ENCODE measurements around the gene CNNM3. TPM values are rescaled to one million over a fixed set of nuclear protein-coding genes. Genes with fewer than 3 reads are reported as not detected.
A peak's percentile ranks its signal among the peaks of the same experiment; 100 is the strongest.
"Not testable (repeated sequence)": the region's sequence is repeated elsewhere in the genome, so short reads cannot be mapped to it uniquely, and the experiment has no call there.

The CNNM3 gene
- 5.2 and 21.8 TPM in 2 replicates for total RNA-seq

GRCh38 chr2:96816127-96816835 lies at the start of gene CNNM3:
TSS of gene CNNM3 (plus strand) at chr2:96816268. CDS start at chr2:96816278, 10 bp downstream.
- peak; percentile 66 for DNase-seq (ENCODE audit: low read depth)

GRCh38 chr2:96767135-96767871 lies 48.8 kb upstream of the CNNM3 start:
- DNase-seq (ENCODE audit: low read depth) = no peak

- peak; percentile 48 for DNase-seq (ENCODE audit: low read depth)
These were observed 47.9 kb upstream of the CNNM3 start for GRCh38 chr2:96768083-96768561.

GRCh38 chr2:96769814-96770213 lies 46.3 kb upstream of the CNNM3 start:
- DNase-seq (ENCODE audit: low read depth) = no peak

GRCh38 chr2:96770442-96771202 lies 45.4 kb upstream of the CNNM3 start:
- DNase-seq (ENCODE audit: low read depth) = no peak

- DNase-seq (ENCODE audit: low read depth) = peak; percentile 22
These were observed 44.1 kb upstream of the CNNM3 start for GRCh38 chr2:96771796-96772618.

GRCh38 chr2:96772903-96773671 lies 43.0 kb upstream of the CNNM3 start:
- DNase-seq (ENCODE audit: low read depth) = no peak

- no peak for DNase-seq (ENCODE audit: low read depth)
These were observed 42.1 kb upstream of the CNNM3 start for GRCh38 chr2:96773922-96774321.

- DNase-seq (ENCODE audit: low read depth) = no peak
These were observed 40.9 kb upstream of the CNNM3 start for GRCh38 chr2:96775160-96775559.

GRCh38 chr2:96783388-96783787 lies 32.7 kb upstream of the CNNM3 start:
- no peak for DNase-seq (ENCODE audit: low read depth)

GRCh38 chr2:96787411-96787810 lies 28.7 kb upstream of the CNNM3 start:
- no peak for DNase-seq (ENCODE audit: low read depth)

- no peak for DNase-seq (ENCODE audit: low read depth)
These were observed 27.4 kb upstream of the CNNM3 start for GRCh38 chr2:96788442-96789244.

GRCh38 chr2:96789245-96789617 lies 26.8 kb upstream of the CNNM3 start:
- no peak for DNase-seq (ENCODE audit: low read depth)

- DNase-seq (ENCODE audit: low read depth) = no peak
These were observed 23.0 kb upstream of the CNNM3 start for GRCh38 chr2:96792772-96793749.

- DNase-seq (ENCODE audit: low read depth) = no peak
These were observed 21.0 kb upstream of the CNNM3 start for GRCh38 chr2:96795076-96795475.

- not testable (repeated sequence) for DNase-seq (ENCODE audit: low read depth)
These were observed 19.6 kb upstream of the CNNM3 start for GRCh38 chr2:96796497-96796896.

- DNase-seq (ENCODE audit: low read depth) = no peak
These were observed 18.9 kb upstream of the CNNM3 start for GRCh38 chr2:96797066-96797625.
